ENCODE results near the gene MYLK4.

The MYLK4 gene

GRCh38 chr6:2653369-2654032 is 97.2 kb downstream of the MYLK4 start:
- no peaks in the 10 kb centered on the region for H3K9me3 ChIP-seq (ENCODE audit: control insufficient read depth in 2 of 2, low read length in 2 of 2)
- H3K4me1 ChIP-seq (ENCODE audit: control insufficient read depth in 2 of 2, insufficient read depth in 2 of 2, low read length in 2 of 2) = no peaks in the 10 kb centered on the region

DNA sequence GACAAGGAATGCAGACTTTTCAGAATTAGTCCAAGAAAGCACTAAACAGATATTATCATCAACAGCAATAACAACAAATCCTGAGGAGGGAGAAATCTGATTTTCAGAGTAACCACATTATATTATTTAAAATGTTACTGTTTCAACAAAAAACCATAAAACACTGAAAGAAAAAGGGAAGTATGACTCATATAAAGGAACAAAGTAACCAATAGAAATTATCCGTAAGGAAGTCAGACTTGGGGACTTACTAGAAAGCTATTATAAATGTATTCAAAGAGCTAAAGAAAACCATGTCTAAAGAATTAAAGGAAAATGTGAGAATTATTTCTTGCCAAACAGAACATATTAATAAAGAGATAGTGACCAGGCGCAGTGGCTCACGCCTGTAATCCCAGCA is 98.1 kb downstream of the MYLK4 start:
- no peak overlapping the region for H3K27ac ChIP-seq (ENCODE audit: low read depth in 2 of 2, low read length in 2 of 2)
- H3K9ac ChIP-seq (ENCODE audit: low read depth in 1 of 2, low read length in 2 of 2) = no peak overlapping the region
- H3K36me3 ChIP-seq (ENCODE audit: control insufficient read depth in 2 of 2, insufficient read depth in 2 of 2, low read length in 2 of 2) = no peaks in the 10 kb centered on the region
- no peaks in the 10 kb centered on the region for H3K9me3 ChIP-seq (ENCODE audit: control insufficient read depth in 2 of 2, low read length in 2 of 2)
- H3K27me3 ChIP-seq (ENCODE audit: control insufficient read depth in 2 of 2, insufficient read depth in 2 of 2, low read length in 2 of 2) = no peaks in the 10 kb centered on the region
- no peaks in the 10 kb centered on the region for H3K4me1 ChIP-seq (ENCODE audit: control insufficient read depth in 2 of 2, insufficient read depth in 2 of 2, low read length in 2 of 2)
- H3K4me3 ChIP-seq (ENCODE audit: low read length in 2 of 2) = no peak overlapping the region

More at GRCh38 chr6:2653369-2654032, 97.2 kb downstream of the MYLK4 start:
- Histone ChIP-seq H3K27me3 (ENCODE audit: control insufficient read depth in 2 of 2, insufficient read depth in 2 of 2, low read length in 2 of 2) (no peaks in the 10 kb centered on the region), H3K36me3 (ENCODE audit: control insufficient read depth in 2 of 2, insufficient read depth in 2 of 2, low read length in 2 of 2) (no peaks in the 10 kb centered on the region), H3K4me3 (ENCODE audit: low read length in 2 of 2) (no peak overlapping the region), H3K9ac (ENCODE audit: low read depth in 1 of 2, low read length in 2 of 2) (no peak overlapping the region), H3K27ac (ENCODE audit: low read depth in 2 of 2, low read length in 2 of 2) (no peak overlapping the region)

DNA sequence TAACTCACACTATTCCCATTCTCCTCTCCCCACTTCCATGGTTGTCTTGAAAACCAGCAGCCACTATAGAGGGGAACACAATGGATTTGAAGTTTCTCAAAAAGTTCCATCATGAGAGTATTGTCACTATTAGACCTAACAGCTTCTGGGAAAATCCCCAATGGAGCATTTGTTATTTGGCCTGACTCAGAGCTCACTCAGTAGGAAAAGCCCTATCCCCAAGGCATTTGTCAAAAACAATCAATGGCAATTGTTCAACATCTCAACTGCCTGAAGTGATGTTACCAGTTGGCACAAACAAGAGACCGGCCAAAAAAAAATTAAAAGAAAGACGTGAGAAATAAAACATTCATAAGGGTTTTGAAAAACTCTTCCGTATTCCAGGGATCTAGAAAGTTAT is 98.8 kb downstream of the MYLK4 start:
- H3K9me3 ChIP-seq (ENCODE audit: control insufficient read depth in 2 of 2, low read length in 2 of 2) = no peaks in the 10 kb centered on the region
- H3K27ac ChIP-seq (ENCODE audit: low read depth in 2 of 2, low read length in 2 of 2) = no peak overlapping the region
- H3K36me3 ChIP-seq (ENCODE audit: control insufficient read depth in 2 of 2, insufficient read depth in 2 of 2, low read length in 2 of 2) = no peaks in the 10 kb centered on the region
- H3K4me1 ChIP-seq (ENCODE audit: control insufficient read depth in 2 of 2, insufficient read depth in 2 of 2, low read length in 2 of 2) = no peaks in the 10 kb centered on the region
- no peaks in the 10 kb centered on the region for H3K27me3 ChIP-seq (ENCODE audit: control insufficient read depth in 2 of 2, insufficient read depth in 2 of 2, low read length in 2 of 2)
- no peak overlapping the region for H3K9ac ChIP-seq (ENCODE audit: low read depth in 1 of 2, low read length in 2 of 2)
- H3K4me3 ChIP-seq (ENCODE audit: low read length in 2 of 2) = no peak overlapping the region

GRCh38 chr6:2651536-2651935 is 99.2 kb downstream of the MYLK4 start:
- Histone ChIP-seq H3K27ac (ENCODE audit: low read depth in 2 of 2, low read length in 2 of 2) (no peak overlapping the region), H3K36me3 (ENCODE audit: control insufficient read depth in 2 of 2, insufficient read depth in 2 of 2, low read length in 2 of 2) (no peaks in the 10 kb centered on the region), H3K27me3 (ENCODE audit: control insufficient read depth in 2 of 2, insufficient read depth in 2 of 2, low read length in 2 of 2) (peaks cover 0 to 2% of the 10 kb centered on the region in 2 donors), H3K4me1 (ENCODE audit: control insufficient read depth in 2 of 2, insufficient read depth in 2 of 2, low read length in 2 of 2) (no peaks in the 10 kb centered on the region), H3K9me3 (ENCODE audit: control insufficient read depth in 2 of 2, low read length in 2 of 2) (no peaks in the 10 kb centered on the region), H3K4me3 (ENCODE audit: low read length in 2 of 2) (no peak overlapping the region), H3K9ac (ENCODE audit: low read depth in 1 of 2, low read length in 2 of 2) (no peak overlapping the region)

GRCh38 chr6:2646346-2646745 is 104.4 kb downstream of the MYLK4 start:
- Histone ChIP-seq H3K36me3 (ENCODE audit: control insufficient read depth in 2 of 2, insufficient read depth in 2 of 2, low read length in 2 of 2) (no peaks in the 10 kb centered on the region), H3K9me3 (ENCODE audit: control insufficient read depth in 2 of 2, low read length in 2 of 2) (no peaks in the 10 kb centered on the region), H3K9ac (ENCODE audit: low read depth in 1 of 2, low read length in 2 of 2) (no peak overlapping the region), H3K4me3 (ENCODE audit: low read length in 2 of 2) (no peak overlapping the region), H3K4me1 (ENCODE audit: control insufficient read depth in 2 of 2, insufficient read depth in 2 of 2, low read length in 2 of 2) (no peaks in the 10 kb centered on the region), H3K27me3 (ENCODE audit: control insufficient read depth in 2 of 2, insufficient read depth in 2 of 2, low read length in 2 of 2) (peaks cover 0 to 9% of the 10 kb centered on the region in 2 donors), H3K27ac (ENCODE audit: low read depth in 2 of 2, low read length in 2 of 2) (no peak overlapping the region)

DNA sequence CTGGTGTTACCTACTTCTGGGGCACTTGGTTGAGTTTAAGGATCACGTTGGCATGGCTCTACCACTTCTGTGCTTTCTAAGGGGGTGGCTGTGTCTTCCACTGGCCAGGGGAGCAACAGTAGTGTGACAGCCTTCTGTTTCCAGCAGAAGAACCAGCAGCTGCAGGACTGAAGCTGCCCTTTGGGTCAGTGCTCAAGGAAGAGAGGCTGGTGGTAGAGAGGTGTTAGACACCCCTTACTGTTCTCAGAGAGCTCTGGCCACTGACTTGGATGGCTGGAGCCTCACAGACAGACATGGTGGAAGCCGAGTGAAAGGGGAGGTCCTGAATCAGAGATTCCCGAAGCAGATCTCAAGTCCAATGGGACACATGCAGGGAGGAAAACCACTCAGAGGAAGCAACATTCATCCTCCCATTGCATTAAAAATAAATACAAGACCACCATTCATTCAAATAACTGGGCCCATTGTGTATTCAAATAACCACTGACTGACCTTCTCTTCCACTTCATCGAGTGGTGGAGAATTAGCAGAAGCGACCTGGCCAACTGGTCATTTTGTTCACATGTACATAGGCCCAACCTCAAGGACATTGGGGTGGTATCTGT is 106.7 kb downstream of the MYLK4 start:
- peaks cover 5 to 19% of the 10 kb centered on the region in 2 donors for H3K27me3 ChIP-seq (ENCODE audit: control insufficient read depth in 2 of 2, insufficient read depth in 2 of 2, low read length in 2 of 2)
- H3K9me3 ChIP-seq (ENCODE audit: control insufficient read depth in 2 of 2, low read length in 2 of 2) = no peaks in the 10 kb centered on the region
- H3K4me1 ChIP-seq (ENCODE audit: control insufficient read depth in 2 of 2, insufficient read depth in 2 of 2, low read length in 2 of 2) = no peaks in the 10 kb centered on the region
- H3K4me3 ChIP-seq (ENCODE audit: low read length in 2 of 2) = no peak overlapping the region
- H3K27ac ChIP-seq (ENCODE audit: low read depth in 2 of 2, low read length in 2 of 2) = no peak overlapping the region
- H3K36me3 ChIP-seq (ENCODE audit: control insufficient read depth in 2 of 2, insufficient read depth in 2 of 2, low read length in 2 of 2) = no peaks in the 10 kb centered on the region
- no peak overlapping the region for H3K9ac ChIP-seq (ENCODE audit: low read depth in 1 of 2, low read length in 2 of 2)

DNA sequence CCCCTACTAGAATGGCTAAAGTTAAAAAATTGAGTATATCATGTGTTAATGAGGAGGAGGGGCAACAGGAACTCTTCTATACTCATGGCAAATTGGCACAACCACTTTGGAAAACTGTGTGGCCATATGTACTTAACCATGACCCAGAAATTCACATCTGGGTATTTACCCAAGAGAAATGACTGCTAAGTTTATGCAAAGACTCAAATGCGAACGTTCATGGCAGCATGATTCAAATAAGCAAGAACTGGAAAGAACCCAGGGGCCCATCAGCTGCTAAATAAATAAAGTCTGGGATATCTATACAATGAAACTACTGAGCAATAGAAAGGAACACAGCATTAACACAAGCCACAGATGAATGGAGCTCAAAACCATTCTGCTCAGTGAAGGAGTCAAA is 107.6 kb downstream of the MYLK4 start:
- Histone ChIP-seq H3K27me3 (ENCODE audit: control insufficient read depth in 2 of 2, insufficient read depth in 2 of 2, low read length in 2 of 2) (peaks cover 5 to 19% of the 10 kb centered on the region in 2 donors), H3K4me1 (ENCODE audit: control insufficient read depth in 2 of 2, insufficient read depth in 2 of 2, low read length in 2 of 2) (no peaks in the 10 kb centered on the region), H3K36me3 (ENCODE audit: control insufficient read depth in 2 of 2, insufficient read depth in 2 of 2, low read length in 2 of 2) (no peaks in the 10 kb centered on the region), H3K9me3 (ENCODE audit: control insufficient read depth in 2 of 2, low read length in 2 of 2) (no peaks in the 10 kb centered on the region), H3K9ac (ENCODE audit: low read depth in 1 of 2, low read length in 2 of 2) (no peak overlapping the region), H3K27ac (ENCODE audit: low read depth in 2 of 2, low read length in 2 of 2) (no peak overlapping the region), H3K4me3 (ENCODE audit: low read length in 2 of 2) (no peak overlapping the region)

GRCh38 chr6:2641044-2641725 is 109.5 kb downstream of the MYLK4 start:
- H3K36me3 ChIP-seq (ENCODE audit: control insufficient read depth in 2 of 2, insufficient read depth in 2 of 2, low read length in 2 of 2) = no peaks in the 10 kb centered on the region
- no peak overlapping the region for H3K9ac ChIP-seq (ENCODE audit: low read depth in 1 of 2, low read length in 2 of 2)
- H3K27me3 ChIP-seq (ENCODE audit: control insufficient read depth in 2 of 2, insufficient read depth in 2 of 2, low read length in 2 of 2) = peaks cover 5 to 17% of the 10 kb centered on the region in 2 donors
- no peaks in the 10 kb centered on the region for H3K4me1 ChIP-seq (ENCODE audit: control insufficient read depth in 2 of 2, insufficient read depth in 2 of 2, low read length in 2 of 2)
- no peak overlapping the region for H3K27ac ChIP-seq (ENCODE audit: low read depth in 2 of 2, low read length in 2 of 2)
- H3K9me3 ChIP-seq (ENCODE audit: control insufficient read depth in 2 of 2, low read length in 2 of 2) = no peaks in the 10 kb centered on the region
- H3K4me3 ChIP-seq (ENCODE audit: low read length in 2 of 2) = no peak overlapping the region

DNA sequence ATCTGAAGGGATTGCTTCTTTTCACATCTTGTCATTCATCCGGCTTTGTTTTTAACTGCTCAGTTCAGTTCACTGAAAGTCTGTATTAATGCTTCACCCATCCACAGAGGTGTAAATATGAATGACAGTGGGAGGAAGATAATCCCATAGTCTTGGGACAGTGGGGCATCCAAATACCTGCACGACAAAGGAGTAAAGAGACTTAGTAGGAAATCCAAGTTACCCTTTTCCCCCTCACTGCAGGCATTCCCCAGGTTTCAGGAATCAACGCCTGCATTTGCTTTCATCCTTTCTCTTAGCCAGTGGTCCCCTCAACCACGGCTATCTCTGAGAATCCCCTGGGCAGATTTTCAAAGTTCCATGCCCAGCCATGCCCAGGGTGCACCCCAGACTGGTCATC is 110.2 kb downstream of the MYLK4 start:
- H3K36me3 ChIP-seq (ENCODE audit: control insufficient read depth in 2 of 2, insufficient read depth in 2 of 2, low read length in 2 of 2) = no peaks in the 10 kb centered on the region
- H3K27me3 ChIP-seq (ENCODE audit: control insufficient read depth in 2 of 2, insufficient read depth in 2 of 2, low read length in 2 of 2) = peaks cover 5 to 17% of the 10 kb centered on the region in 2 donors
- no peak overlapping the region for H3K4me3 ChIP-seq (ENCODE audit: low read length in 2 of 2)
- H3K27ac ChIP-seq (ENCODE audit: low read depth in 2 of 2, low read length in 2 of 2) = no peak overlapping the region
- H3K4me1 ChIP-seq (ENCODE audit: control insufficient read depth in 2 of 2, insufficient read depth in 2 of 2, low read length in 2 of 2) = no peaks in the 10 kb centered on the region
- no peaks in the 10 kb centered on the region for H3K9me3 ChIP-seq (ENCODE audit: control insufficient read depth in 2 of 2, low read length in 2 of 2)
- H3K9ac ChIP-seq (ENCODE audit: low read depth in 1 of 2, low read length in 2 of 2) = no peak overlapping the region

DNA sequence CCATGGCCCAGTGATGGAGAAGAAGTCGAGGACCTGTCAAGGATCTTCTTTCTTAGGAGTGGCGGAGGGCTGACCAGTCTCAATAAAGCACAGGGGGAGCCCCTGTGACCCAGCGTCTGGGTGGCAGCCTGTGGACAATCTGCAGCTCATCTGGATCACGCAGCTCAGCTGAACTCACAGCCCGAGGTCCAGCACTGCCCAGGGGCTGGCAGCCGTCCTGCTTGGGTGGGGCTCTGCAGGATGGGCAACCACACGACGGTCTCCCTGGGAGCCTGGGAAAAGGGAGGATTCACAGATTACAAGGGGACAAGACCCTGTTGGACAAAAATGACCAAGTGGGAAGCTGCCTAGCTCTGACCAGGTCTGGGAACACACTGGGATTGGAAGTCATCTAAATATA is 110.8 kb downstream of the MYLK4 start:
- H3K9ac ChIP-seq (ENCODE audit: low read depth in 1 of 2, low read length in 2 of 2) = no peak overlapping the region
- no peak overlapping the region for H3K27ac ChIP-seq (ENCODE audit: low read depth in 2 of 2, low read length in 2 of 2)
- H3K36me3 ChIP-seq (ENCODE audit: control insufficient read depth in 2 of 2, insufficient read depth in 2 of 2, low read length in 2 of 2) = no peaks in the 10 kb centered on the region

More for the DNA sequence above, 110.8 kb downstream of the MYLK4 start:
- peaks cover 5 to 15% of the 10 kb centered on the region in 2 donors for H3K27me3 ChIP-seq (ENCODE audit: control insufficient read depth in 2 of 2, insufficient read depth in 2 of 2, low read length in 2 of 2)
- H3K9me3 ChIP-seq (ENCODE audit: control insufficient read depth in 2 of 2, low read length in 2 of 2) = no peaks in the 10 kb centered on the region
- no peaks in the 10 kb centered on the region for H3K4me1 ChIP-seq (ENCODE audit: control insufficient read depth in 2 of 2, insufficient read depth in 2 of 2, low read length in 2 of 2)
- H3K4me3 ChIP-seq (ENCODE audit: low read length in 2 of 2) = no peak overlapping the region

All from mucosa of rectum (tissue), 2 donors.